NCI-H2196 (cell line): ENCODE data around the gene CD163L1.
"Not testable (repeated sequence)": the region's sequence is repeated elsewhere in the genome, so short reads cannot be mapped to it uniquely, and the experiment has no call there.

ENCODE experiments used
- DNase-seq: peaks from one replicate; lab custom pipeline; 2025; ENCODE audit not compliant: unreplicated experiment; lab: John Stamatoyannopoulos, UW

CD163L1 gene

DNA sequence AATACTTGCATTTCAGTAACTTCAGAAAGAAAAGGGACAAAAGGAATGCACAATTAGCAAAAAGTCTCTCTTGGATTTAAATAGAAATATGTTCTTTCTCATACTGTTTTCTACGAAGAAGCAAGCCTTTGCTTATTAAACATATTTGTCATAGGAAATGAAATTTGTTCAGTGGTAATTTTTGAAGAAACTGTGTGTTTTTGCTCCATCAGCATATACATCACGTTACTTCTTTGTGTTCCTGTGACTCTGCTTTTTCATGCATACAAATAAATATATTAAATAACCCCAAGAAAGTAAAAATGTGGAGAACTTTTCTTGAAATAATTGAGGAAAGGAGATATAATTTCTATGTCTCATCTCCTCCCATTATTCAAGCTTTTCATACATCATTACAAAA is 39.7 kb downstream of the CD163L1 start:
- DNase-seq, result no peak

DNA sequence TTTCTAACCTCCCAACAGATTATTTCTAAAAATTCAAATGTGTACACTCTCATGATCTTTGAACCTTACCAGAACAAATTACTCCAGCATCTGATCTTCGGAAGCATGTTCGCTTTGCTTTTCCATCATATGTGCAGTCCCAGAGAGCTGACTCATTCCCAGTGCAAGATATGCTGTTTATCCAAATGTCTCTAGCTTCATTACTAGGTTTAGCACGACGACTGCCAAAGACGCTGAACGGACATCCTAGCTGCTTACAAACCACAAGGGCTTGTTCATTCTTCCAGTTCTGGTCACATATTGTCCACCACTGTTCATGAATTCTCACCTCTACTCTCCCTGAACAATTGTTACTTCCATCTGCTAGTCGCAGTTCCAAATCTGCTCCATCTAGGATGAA is 40.5 kb downstream of the CD163L1 start:
- no peak for DNase-seq

DNA sequence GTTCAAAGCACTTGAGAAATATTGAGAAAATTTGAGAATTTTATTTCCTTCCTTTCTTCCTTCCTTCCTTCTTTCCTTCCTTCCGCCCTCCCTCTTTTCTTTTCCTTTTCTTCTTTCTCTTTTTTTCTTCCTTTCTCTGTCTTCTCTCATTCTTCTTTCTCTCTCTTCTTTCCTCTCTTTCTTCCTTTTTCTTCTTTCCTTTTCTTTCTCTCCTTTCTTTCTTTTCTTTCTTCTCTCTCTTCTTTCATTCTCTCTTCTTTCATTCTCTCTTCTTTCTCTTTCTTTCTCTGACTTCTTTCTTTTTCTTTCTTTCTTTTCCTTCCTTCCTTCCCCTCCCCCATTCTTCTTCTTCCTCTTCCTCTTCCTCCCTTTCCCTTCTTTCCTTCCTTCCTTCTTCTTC is 44.9 kb downstream of the CD163L1 start:
- DNase-seq, result no peak

DNA sequence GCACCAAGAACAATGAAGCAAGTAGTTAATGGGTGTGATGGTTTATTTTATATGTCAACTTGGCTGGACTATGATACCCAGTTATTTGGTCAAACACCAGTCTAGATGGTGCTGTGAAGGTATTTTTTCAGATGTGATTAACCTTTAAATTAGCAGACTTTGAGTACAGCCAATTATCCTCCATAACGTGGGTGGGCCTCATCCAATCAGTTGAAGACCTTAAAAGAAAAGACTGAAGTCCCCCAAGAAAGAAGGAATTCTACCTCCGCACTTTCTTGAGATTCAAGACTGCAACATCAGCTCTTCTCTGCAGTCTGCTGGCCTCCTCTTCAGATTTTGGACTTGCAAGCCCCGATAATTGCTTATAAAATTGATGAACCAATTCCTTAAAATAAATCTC is 47.5 kb downstream of the CD163L1 start:
- no peak for DNase-seq

DNA sequence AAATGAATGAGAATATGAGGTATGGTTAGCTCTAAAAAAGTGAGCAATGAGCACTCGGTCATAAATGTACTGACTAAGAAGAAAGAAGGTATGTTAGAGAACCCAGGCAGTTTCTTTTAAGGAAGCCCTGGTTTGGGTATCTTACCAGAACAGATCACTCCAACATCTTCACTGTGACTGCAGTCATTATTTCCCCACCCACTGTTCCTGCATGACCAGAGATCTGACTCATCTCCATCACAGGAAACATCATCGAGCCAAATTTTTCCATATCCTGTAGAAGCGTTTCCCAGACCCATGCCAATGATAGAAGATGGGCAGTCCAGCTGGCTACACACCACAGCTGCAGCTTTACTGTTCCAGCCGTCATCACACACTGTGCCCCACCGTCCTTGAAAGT is 48.0 kb downstream of the CD163L1 start:
- DNase-seq, result no peak

DNA sequence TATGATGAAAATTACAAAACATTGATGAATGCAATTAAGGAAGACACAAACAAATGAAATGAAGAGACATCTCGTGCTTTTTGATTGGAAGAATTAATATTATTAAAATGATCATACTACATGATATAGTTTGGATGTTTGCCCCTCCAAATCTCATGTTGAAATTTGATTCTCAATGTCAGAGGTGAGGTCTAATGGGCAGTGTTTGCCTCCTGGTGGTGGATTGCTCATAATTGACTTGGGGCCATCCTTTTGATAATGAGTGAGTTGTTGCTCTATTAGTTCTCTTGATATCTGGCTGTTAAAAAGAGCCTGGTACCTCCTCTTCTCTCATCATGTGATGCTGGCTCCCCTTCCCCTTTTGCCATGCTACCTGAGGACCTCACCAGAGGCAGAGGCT is 56.7 kb downstream of the CD163L1 start:
- no peak for DNase-seq

DNA sequence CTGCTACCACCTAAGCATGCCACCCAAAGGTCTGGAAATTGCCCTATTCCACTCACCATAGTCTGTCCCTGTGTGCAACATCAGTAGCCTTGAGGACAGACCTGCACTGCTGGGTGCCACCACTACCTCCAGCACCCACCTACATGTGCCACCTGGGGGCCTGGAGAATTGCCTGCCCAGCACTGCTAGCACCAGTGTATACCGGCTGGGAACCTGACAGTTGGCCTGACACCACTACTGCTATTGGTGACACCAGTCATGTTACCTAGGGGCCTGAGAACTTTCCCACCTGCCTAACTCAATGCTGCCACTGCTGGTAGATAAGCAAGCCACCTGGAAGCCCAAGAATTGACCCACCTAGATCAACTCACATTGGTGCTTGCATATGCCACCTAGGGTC is 60.8 kb downstream of the CD163L1 start:
- DNase-seq, result no peak

DNA sequence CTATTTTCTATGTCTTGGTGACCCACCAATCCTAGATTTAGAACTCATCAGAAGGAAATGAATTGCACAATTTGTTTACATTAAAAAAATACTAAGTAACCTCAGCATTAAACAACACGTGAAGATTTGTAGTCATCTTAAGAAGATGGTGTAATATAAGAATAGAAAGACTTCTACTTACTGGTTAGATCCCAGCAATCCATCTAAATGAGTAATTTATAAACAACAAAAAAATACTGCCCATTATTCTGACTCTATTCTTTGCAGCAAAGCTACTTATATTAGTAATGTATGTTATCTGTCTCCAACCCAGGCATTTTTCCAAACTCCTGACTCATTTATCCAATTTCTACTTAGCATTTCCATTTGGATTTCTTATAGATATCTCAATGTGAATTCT is 67.8 kb downstream of the CD163L1 start:
- DNase-seq, result no peak

DNA sequence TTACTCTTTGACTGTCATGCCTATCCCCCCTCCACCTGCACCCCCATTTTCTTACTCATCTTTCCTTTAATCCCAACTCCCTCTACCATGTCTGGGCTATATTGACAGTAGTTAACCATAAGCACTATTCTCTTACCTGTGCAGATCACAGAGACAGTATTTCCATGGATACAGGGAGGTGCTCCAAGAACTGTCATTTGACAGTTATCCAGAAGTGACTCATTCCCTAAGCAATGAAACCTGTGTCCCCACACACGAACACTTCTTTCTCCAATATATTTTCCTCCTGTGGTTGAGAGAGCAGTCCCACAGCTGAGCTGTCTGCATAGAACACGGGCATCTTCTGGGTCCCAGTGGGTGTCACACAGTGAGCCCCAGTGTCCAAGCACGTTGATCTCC is 68.8 kb downstream of the CD163L1 start:
- no peak for DNase-seq

DNA sequence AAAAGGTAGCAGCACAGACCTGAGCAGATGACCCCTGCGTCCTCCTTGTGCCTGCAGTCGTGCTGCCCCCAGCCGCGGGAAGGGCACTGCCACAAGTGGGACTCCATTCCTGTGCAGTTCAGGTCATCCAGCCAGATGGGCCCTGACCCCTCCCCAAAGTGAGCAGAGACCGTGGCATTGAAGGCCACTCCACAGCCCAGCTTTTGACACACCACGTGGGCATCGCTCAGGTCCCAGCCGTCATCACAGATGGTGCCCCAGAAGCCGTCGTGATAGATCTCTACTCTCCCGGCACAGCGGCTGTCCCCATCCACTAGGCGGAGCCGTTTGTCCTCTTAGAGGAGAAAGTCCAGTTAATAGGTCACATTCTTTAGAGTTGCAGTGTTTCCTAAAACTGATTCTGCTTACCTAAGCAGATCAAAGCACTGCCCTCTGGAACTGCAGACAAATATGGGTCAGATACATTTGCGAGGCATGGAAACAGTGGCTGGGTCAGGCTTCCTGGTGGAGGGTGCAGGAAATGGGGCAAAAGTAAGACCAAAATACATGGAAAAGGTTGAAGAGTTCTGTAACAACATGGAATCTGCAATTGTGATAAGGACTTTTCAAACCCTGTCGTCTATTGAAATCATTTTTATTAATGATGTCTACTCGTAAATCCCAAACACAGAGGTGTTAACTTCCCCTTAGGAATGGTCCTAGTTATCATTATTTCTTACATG is 69.4 kb downstream of the CD163L1 start:
- DNase-seq, result no peak

DNA sequence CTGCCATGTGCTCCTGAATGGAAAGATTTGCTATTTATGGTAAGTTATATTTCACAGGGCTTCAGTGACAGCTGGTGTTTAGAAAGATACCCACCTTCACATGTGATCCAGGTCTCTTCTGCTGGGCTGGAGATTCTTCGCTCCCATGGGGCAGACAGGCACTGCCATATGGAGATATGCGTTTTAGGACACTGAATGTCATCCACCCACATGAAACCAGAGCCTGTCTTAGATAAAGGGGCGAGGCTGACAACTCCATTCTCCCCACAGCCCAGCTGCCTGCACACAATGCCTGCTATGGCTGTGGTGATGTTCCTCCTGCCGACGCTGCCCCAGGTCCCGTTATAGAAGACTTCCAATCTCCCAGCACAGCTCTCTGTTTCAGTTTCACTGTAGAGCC is 70.7 kb downstream of the CD163L1 start:
- DNase-seq, result no peak

DNA sequence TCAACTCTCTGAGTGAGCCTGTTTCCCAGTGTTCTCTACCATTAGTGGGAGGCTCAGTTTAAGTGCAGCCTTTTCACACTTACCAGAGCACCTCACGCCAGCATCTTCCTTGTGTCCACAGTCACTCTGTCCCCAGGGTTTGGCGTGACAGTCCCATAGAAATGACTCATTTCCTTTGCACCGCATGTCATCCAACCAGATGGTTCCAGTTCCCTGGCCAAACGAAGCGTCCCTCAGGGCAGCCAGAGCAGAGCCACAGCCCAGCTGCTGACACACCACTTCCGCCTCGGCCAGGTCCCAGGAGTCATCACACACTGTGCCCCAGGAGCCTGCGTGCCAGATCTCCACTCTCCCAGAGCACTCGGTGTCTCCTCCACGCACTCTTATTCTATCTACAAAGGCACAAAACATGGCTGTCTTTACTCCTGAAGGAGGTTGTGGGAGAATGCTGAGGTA is 74.7 kb downstream of the CD163L1 start:
- DNase-seq, result no peak

DNA sequence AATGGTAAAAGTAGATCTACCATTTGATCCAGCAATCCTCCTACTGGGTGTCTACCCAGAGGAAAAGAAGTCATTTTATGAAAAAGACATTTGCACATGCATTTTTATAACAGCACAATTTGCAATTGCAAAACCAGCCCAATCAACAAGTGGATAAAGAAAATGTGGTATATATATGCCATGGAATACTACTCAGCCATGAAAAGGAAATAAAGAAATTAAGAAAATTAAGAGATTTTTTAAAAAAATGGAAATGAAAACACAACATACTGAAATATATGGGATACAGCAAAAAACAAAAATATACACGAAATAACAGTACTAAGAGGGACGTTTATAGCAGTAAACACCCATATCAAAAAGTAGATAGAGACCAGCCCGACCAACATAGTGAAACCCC is 81.2 kb downstream of the CD163L1 start:
- DNase-seq, result no peak

DNA sequence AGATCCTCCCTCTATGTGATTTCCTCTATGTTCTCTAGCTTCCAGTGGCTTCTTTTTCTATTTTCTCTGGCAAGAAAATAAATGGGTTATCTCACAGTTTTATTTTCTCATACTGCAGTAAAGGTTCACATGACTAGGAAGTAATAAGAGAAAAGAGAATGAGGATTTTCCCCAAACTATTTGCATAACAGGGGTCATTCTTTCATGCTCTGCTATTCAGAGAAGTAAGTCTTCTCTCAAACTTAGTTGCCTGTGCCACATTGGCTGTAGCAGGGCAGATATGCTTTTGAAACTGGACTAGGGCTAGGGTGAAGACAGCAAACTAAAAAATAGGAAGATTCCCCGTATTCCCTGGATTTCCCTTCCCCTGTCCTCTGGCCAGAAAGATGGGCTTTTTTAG is 82.7 kb downstream of the CD163L1 start:
- no peak for DNase-seq

DNA sequence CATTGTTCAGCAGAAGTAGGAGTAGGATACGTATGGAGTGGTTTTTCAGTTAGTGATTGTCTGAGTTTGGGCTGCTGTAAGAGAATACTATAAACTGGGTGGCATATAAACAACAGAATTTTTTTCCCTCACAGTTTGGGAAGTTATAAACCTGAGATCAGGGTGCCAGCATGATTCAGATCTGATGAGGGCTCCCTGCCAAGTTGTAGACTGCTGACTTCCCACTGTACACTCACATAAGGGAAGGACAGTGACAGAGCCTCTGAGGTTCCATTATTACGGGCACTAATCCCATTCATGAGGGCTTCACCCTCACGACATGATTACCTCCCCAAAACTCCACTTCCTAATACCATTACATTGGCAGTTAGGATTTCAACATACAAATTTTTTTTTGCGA is 89.4 kb downstream of the CD163L1 start:
- DNase-seq, result no peak

DNA sequence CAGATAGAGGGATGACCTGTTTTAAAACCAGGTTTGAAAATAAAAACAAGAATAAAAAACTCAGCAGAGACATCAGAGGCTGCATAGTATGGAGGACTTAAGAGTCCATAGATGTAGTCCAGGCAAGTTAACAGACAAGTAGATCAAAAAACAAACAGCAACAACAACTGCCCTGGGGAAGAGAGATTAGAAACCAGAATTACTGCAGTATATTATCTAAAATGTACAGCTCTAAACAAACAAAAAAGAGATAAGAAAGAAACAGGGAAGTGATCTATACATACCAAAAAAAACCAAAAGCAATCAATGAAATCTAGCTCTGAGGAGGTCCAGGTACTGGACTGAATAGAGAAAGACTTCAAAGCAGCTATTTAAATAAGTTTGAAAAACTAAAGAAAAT is 91.3 kb downstream of the CD163L1 start:
- no peak for DNase-seq

DNA sequence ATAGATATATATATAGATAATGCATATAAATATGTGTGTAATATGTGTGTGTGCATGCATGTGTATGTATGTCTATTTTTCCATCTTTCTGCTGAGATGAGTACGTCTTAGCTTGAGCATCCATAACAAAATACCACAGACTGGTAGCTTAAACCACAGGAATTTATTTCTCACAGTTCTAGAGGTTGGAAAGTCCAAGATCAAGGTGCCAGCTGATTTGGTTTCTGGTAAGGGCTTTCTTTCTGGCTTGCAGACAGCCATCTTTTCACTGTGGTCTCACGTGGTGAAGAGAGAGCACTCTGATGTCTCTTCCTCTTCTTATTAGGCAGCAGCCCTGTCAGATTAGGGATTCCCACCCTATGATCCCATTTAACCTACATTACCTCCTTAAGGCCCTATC is 92.8 kb downstream of the CD163L1 start:
- DNase-seq, result no peak

DNA sequence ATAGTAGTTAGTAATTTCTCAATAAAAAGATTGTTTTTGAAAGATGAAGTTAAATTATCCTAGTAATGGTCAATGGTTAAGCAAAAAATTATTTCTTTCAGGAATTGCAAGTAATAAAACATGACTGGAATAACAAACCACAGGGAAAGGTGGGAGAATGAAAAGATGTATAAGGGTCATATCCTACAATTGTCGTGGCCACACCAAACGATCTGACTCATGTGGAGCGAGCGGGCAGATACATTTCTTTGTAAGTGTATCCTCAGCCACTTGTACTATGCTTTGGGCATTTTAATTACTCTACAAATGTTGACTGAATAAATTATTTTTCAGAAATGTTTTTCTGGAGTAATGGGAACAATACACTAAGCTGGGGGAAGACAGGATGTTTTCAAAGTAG is 94.5 kb downstream of the CD163L1 start:
- DNase-seq, result no peak

DNA sequence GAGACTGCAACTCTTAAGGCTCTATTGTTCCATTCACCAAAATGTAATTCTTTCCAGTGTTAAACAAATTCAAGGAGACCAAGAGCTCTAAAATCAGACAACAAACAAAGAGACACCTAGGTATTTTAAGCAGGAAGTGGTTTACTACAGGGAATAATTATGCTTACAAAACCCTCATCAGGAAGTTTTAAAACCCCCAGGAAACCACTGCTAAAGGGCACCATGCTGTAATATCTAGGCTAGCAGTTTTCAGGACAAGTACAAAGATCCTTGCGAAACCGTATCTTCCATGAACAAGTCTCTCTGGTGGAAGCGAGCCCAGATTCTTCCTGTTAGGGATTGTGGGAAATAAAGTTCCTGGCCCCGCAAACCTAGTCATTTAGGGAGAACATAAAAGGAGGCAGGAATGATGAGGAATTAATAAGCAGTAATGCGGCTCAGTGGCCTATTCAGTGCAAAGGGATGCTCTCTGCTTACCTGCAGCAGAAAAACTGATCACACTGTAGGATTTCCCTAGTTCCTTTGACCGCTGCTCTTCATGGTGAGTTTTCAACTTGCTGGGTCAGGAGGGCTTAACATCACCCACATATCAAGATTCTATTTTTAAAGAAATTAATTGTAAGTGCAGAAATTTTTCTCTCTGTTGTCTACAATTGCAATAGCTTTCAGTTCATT is 97.3 kb downstream of the CD163L1 start:
- DNase-seq, result no peak

DNA sequence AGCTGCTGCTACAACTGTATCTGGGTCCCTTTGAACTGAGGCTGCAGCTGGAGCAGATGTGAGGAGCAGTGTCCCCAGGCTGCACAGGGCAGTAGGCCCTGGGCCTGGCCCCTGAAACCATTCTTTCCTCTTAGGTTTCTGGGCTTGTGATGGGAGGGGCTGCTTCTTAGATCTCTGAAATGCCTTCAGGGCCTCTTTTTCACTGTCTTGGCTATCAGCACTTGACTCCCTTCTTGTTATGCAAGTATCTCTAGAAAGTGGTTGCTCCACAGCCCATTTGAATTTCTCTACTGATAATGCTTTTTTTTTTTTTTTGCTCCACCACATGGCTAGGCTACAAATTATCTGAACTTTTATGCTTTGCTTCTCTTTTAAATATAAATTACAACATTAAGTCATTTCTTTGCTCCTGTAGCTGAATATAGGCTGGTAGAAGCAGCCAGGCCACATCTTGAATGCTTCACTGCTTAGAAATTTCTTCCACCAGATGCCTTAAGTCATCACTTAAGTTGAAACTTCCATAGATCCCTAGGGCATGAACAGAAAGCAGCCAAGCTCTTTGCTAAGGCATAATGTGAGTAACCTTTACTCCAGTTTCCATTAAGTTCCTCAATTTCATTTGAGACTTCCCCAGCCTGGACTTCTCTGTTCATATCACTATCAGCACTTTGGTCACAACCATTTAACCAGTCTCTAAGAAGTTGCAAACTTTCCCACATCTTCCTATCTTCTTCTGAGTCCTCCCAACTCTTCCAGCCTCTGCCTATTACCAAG is 98.9 kb downstream of the CD163L1 start:
- no peak for DNase-seq

DNA sequence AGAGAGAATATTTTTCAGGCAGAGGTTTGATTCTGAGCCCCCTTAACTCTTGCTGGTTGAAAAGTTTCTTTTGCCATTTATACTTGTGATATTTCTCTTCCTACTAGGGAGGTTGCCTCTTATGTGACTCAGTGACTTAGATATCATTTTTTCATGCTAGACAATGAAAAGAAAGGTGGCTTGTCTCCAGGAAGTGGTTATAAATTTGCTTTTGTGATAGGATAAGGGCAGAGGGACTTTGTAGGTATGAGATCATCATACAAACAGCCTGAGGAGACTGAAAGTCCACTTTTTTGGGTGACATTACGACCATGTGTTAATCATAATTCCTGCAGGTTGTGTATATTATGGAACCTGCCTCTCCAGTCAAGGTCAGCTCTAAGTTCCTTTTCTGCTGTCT is 104.3 kb downstream of the CD163L1 start:
- DNase-seq, result no peak

DNA sequence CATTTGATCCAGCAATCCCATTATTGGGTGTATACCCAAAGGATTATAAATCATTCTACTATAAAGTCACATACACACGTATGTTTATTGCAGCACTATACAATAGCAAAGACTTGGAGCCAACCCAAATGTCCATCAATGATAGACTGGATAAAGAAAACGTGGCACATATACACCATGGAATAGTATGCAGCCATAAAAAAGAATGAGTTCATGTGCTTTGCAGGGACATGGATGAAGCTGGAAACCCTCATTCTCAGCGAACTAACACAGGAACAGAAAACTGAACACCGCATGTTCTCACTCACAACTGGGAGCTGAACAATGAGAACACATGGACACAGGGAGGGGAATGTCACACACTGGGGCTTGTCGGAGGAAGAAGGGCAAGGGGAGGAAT is 106.2 kb downstream of the CD163L1 start:
- DNase-seq, result not testable (repeated sequence)
